Measurements from ENCODE around the gene MON1B.
"Not testable (repeated sequence)": the region's sequence is repeated elsewhere in the genome, so short reads cannot be mapped to it uniquely, and the experiment has no call there.

Gene MON1B

DNA sequence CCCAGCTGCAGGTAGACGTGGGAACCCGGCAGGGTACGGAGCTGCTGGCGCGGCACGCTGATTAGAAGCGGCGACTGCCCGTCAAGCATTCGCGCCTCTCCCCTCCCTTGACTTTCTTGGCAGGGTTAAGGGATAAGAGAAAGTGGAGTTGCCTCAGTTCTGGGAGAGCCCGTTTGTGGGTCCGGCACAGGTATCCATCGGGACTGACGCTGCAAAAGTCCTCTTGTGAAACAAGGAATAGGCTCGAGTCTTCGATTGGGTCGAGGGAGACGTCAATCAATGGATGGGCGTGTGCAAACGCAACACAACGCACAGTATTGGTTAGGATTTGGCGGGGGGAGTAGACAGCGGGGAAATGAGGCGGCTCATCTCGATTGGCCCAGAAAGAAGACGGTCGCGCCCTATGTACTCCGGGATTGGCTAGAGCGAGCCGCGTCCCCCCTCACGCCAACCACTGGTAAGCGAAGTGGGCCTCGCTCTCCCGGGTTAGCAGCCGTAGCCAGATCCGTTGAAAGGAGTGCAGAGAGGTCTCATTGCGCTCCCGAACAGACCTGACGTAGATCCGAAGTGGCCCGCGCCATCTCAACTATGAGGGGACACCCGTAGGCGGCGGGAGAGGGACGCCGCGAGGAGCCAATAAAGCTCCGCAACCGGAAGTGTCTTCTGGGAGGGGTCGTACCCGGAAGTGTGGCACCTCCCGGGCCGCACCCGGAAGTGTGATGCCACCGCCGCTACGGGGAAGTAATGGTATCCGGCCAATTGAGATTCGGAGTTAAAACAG is at the start of gene MON1B:
Gene MON1B, plus strand, starts transcription at position 713 of the 781 bp plus-strand sequence. CDS start 296 bp downstream, outside the sequence.
- peak; percentile 89 to 92 for DNase-seq (ENCODE audit: low read depth in 2 of 2)

DNA sequence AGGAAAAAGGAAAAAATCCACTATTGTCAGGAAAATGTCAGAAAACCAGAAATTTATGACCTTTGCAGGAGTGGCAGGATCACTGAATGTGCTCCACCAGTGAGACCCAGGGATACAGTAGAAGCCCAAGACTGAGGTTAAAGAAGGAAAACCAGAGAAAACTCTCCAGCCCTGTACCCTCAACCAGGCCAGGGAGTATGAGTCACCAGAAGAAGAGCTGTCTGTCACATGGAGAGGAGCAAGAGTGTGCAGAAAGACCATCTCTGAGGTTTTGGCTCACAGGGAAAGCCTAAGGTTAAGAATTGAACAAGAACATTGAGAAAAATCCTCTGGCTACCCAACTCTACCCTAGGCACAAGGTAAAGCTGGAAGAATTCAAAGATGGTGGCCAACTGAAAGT is 47.6 kb upstream of the MON1B start:
- DNase-seq (ENCODE audit: low read depth in 2 of 2), result no peak

DNA sequence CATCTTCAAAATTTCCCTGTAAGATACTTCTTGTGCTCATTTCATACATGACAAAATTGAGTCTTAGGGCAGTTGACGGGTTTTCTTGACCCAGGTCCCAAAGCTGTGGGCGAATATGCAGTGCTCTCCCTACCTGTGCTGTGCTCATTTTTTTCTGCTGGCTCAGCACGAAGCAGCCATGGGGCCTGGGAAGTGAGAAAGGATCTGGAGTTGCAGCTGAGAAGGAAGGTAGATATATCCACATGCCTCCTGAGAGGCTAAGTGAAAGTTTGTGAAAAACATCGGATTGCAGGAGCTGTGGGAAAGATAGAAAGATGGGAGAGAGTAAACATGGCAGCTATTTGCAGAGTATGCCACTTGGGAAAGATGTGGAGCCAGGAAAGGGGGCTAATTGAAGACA is 42.9 kb upstream of the MON1B start:
- no peak for DNase-seq (ENCODE audit: low read depth in 2 of 2)

DNA sequence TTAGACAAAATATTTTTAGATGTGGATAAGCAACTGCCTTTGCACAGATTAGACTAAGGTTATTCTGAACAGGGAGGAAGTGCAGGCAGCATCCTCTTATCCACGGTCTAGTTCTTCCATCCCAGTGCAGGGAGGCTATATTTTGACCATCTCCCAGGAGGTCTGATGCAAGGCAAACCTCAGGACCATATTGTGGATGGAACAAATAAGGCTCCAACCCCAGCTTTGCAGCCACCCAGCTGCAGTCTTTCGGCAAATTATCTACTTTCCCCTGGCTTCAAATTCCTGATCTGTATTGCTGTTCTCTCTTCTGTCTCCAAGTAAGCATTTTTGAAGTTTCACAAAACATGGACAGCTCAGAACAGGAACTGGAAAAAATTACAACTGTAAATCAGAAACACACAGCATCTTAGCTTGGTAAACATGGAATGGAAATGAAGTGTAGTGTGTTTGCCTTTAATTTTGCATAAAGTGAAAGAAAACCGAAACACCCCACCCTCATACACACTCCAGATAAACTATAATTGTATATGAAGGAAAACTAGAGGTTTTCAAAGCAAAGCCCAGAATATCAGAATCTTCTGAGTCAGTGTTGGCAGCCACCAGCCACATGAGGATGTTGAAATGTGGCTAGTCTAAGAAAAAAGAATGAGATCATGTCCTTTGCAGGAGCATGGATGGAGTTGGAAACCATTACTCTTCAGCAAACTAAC is 33.5 kb upstream of the MON1B start:
- no peak for DNase-seq (ENCODE audit: low read depth in 2 of 2)

DNA sequence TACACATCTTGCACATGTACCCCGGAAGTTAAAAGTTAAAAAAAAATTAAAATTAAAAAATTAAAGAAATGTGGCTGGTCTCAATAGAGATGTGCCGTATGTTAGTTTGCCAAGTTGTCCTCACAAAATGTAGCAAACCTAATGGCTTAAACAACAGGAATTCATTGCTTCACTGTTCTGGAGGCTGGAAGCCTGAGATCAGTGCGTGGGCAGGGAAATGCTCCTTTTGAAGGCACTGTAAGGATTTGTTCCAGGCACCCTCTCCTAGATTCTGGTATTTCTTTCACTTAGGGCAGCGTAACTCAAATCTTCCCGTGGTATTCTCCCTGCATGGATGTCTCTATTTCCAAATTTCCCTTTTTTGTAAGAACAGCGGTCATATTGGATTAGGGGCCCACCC is 32.7 kb upstream of the MON1B start:
- DNase-seq (ENCODE audit: low read depth in 2 of 2), result no peak

DNA sequence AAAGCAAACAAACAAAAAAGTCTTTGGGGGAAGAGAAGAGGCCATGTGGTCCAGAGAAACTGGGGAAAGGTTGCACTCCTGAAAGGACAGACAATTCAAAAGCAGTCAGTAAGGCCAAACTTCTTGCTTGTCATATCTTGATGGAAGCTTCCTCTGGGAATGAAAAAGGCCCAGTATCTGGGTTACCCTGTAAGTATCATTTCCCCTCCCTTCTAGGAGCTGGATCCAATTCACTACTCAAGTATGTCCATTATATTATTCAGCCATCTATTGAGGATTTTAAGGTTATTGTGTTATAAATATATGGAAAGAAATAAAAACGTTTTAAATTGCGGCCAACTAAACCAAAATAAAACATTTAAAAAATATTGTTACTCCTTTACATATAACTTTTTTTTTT is 26.0 kb upstream of the MON1B start:
- no peak for DNase-seq (ENCODE audit: low read depth in 2 of 2)

DNA sequence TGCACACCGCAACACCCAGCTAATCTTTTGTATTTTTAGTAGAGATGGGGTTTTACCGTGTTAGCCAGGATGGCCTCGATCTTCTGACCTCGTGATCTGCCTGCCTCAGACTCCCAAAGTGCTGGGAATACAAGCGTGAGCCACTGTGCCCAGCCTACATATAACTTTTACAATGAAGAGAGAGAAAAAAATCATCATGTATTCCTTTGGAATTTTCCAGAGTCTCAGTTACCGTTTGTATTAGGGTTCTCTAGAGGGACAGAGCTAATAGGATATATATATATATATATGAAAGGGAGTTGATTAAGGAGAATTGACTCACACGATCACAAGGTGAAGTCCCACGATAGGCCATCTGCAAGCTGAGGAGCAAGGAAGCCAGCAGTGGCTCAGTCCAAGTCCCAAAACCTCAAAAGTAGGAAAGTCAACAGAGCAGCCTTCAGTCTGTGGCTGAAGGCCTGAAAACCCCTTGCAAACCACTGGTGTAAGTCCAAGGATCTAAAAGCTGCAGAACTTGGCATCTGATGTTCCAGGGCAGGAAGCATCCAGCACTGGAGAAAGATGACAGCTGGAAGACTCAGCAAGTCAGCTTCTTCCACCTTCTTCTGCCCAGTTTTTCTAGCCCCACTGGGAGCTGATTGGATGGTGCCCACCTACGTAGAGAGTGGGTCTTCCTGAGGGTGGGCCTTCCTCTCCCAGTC is 25.3 kb upstream of the MON1B start:
- not testable (repeated sequence) for DNase-seq (ENCODE audit: low read depth in 2 of 2)

DNA sequence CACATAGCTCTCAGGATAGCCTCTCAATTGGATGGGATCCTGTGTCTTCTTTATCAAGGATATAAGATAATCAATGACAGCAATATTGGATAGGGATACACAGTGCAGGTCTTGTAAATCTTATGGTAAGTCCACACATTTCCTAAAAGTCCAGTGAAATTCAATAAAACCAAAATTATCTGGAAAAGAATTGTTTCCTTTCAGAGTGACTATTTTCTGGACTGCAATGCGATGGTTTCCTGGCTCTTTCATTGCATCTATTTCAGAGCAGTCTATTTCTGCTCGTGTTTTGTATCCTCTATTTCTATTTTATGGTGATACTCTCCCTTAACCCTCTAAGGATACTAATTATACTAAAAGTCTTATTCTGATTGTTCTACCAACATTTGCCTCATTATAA is 24.3 kb upstream of the MON1B start:
- DNase-seq (ENCODE audit: low read depth in 2 of 2), result no peak

DNA sequence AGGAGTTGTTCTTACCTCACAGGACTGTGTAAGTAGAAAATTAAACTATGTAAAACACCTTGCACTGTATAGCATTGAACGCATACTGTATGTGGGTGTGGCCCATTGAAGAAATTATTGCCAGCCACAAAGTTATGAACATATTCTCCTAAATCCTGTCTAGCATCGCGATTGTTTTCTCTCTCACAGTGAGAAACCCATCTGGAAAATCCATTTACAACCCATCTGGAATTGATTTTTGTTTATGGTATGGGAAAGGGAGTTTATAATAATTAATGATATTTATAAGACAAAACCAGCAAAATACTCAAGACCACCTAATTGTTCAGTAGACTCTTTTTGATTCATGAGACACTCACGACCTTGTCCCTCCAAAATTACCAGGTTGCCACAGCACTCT is 22.1 kb upstream of the MON1B start:
- no peak for DNase-seq (ENCODE audit: low read depth in 2 of 2)

DNA sequence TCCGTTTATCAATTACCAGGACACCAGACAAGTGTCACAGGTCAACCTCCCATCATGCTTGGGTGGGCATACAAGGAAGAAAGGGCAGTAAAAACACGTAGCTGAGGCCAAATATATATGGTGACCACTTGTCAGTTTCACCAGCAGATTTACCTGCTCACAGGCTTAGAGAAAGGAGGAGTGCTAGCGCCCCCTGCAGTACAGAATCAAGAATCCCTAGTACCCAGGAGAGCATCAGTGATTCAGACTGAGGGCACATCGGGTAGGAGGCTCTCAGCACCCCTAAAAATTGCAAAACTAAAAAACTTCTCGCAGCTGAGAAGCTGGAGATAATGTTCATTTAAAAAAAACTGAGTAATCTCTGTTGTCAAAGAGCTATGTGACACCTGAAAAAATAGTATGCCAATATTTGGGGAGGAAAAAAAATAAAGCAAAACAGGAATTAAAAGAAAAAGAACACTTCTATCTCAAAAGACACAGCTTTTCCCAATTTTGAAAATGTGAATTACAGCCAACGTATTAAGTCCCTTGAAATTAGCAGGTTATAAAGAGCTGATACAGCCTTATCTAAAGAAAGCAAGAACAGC is 21.2 kb upstream of the MON1B start:
- DNase-seq (ENCODE audit: low read depth in 2 of 2), result peak in 1 of 2 donors; percentile 39

DNA sequence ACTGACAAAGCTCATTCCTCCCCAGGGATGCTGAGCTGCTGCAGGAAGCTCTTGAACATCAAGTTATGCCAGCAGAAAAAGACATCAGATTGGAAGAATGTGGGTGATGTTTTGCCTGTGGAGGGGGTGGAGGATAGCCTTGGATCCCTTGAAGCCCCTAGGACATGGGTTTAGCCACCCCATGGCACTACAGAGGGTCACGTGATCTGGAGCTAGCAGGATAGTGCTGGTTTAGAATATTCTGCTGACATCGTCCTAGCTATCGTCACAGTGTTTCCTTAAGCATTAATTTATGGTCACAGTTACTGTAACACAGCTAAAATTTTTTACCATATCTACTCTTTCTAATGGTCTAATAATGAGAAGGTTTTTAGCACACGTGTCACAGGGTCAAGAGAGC is 20.2 kb upstream of the MON1B start:
- DNase-seq (ENCODE audit: low read depth in 2 of 2), result no peak

DNA sequence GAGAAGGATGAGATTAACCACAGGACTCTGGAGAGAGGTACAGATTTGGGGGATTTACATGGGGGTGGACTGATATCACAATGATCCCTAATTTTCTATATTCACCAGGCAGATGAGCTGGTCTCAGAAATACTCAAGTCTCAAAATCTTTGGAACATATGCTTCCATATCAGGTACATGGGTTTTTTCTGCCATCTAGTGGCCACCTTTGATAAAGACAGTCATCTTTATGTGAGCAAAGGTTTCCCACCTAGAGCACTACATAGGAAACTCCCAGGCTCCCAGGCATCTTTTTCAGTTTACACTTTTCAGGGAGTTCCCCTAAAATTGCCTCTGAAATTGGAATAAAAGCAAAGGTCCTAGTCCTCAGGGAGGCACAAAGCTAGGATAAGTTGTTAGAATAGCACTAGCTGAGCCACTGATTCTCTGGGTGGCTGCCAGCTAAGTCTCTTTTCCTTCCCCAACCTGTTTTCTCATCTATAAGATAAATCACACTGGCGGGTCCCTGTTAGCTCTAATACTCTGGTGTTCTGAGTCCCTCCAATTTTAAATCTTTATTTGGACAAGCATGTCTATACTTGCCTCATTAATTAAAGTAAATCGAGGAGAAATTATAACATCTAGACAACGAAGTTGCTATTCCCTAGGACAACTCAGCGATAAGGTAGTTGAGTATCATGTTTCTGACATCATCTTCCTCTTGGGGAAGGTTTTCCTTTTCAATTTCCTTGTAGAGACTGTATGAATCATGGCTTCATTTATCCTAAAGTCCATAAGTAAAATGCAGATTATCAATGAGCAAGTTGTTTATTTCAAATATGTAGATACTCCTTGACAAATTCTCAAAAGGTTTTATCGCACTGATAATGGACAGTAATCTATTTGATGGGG is 19.0 kb upstream of the MON1B start:
- peak in 1 of 2 donors; percentile 17 for DNase-seq (ENCODE audit: low read depth in 2 of 2)

DNA sequence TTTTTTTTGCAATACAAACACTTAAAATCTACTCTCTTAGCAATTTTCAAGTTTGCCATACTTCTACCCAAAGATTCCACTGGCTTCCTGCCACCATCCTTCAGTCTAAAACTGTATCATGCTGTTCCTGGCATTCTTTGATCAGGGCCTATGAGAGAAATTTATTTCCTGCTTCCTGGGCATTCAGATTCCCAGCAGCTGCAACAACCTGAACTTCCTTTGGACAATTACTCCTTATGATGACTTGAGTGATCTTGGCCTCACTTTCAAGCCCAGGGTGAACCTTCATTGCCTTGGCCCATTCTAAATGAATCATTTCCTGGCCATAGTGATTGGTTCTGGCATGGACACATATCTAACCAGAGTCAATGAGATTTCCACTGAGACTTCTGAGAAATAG is 18.0 kb upstream of the MON1B start:
- no peak for DNase-seq (ENCODE audit: low read depth in 2 of 2)

DNA sequence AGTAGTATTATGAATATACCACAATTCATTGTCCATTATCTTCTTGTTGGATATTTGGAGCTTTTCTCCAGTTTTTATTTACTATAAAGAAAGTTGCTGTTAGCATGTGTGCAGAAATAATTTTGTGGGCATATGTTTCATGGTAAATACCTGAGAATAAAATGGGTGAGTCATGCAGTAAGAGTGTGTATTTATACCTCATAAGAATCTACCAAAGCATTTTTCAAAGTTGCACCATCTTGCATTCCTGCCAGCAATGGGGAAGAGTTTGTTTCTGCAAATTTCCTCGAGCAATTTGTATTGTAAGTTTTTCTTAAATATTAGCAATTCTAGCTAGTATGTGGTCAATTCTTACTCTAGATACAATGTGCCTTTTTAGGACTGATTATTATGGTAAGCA is 7.9 kb upstream of the MON1B start:
- no peak for DNase-seq (ENCODE audit: low read depth in 2 of 2)

DNA sequence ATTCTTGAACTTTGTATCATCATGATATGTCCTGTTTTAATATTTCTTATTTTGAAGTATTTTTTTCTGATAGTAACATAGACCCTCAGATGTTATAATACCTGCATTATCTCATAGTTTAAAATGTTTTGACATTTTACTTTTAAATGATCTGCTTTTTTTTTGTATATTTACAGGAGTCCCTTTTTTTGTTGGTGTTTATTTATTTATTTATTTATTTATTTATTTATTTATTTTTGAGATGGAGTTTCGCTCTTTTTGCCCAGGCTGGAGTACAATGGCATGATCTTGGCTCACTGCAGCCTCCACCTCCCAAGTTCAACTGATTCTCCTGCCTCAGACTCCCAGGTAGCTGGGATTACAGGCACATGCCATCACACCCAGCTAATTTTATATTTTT is 4.7 kb upstream of the MON1B start:
- not testable (repeated sequence) for DNase-seq (ENCODE audit: low read depth in 2 of 2)

DNA sequence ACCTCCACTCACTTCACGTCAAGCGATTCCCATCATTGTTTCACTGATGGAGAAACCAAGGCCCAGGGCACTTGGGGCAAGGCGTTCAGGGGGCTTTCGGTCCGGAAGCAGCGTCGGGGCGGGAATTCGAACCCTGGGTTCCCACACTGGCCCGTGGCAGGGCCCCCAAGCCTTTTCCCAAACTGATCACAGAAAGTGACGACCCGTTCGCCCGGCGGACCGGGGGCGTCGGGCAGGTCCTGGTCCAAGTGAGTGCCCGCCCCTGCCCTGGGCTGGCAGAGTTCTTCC is 856 bp upstream of the MON1B start:
- DNase-seq (ENCODE audit: low read depth in 2 of 2), result no peak

DNA sequence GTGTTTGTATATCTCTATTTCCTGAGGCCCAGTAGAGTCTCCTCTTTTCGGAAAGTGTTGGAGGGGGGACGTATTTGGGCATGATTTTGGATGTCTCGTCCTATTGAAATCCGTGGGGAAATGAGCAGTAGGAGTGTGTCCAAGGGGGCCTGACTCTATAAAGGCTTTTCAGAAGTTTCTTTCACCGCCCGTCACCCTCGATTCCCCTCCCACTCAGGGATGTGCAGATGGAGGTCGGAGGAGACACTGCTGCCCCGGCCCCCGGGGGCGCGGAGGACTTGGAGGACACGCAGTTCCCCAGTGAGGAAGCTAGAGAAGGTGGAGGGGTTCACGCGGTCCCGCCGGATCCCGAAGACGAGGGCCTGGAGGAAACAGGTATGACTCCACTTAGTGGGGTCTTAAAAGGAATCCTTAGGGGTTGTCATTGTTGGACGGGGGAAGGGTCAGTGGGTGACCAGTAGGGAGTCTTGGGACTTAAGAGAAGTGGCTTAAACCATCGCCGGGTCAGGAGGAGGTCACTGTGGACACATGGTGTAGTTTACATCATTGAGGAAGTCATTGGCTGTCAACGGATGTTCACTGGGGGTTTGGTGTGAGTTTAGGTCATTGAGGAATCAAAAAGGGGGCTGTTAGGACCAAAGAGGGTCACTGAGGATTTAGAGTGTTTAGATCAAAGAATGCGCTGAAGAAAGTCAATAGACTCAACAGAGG is 424 bp downstream of the MON1B start:
- no peak for DNase-seq (ENCODE audit: low read depth in 2 of 2)

DNA sequence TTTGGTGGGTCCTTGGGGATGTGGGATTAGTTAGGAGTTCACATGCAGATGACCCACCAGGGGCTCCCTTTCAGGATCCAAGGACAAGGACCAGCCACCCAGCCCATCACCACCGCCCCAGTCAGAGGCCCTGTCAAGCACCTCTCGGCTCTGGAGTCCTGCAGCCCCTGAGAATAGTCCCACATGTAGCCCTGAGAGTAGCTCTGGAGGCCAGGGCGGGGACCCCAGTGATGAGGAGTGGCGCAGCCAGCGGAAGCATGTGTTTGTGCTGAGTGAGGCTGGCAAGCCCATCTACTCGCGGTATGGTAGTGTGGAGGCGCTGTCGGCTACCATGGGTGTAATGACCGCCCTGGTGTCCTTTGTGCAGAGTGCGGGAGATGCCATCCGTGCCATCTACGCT is 2.4 kb downstream of the MON1B start:
- DNase-seq (ENCODE audit: low read depth in 2 of 2), result no peak

DNA sequence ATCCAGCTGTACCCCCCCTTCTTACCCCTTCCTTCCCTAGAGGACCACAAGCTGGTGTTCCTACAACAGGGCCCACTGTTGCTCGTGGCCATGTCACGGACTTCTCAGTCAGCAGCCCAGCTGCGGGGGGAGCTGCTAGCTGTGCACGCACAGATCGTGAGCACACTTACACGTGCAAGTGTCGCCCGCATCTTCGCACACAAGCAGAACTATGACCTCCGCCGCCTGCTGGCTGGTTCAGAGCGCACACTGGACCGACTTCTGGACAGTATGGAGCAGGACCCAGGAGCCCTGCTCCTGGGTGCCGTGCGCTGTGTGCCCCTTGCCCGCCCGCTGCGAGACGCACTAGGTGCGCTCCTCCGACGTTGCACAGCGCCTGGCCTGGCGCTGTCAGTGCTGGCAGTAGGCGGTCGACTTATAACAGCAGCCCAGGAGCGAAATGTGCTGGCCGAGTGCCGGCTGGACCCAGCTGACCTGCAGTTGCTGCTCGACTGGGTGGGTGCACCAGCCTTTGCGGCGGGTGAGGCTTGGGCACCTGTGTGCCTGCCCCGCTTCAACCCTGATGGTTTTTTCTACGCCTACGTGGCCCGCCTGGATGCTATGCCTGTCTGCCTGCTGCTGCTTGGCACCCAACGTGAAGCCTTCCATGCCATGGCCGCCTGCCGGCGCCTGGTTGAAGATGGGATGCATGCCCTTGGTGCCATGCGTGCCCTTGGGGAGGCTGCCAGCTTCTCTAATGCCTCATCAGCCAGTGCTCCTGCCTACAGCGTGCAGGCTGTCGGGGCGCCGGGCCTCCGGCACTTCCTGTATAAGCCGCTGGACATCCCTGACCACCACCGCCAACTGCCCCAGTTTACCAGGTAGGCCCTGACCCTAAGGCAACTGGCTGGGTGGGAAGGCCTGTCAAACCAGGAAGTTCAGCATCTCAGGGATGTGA is 3.6 kb downstream of the MON1B start:
- no peak for DNase-seq (ENCODE audit: low read depth in 2 of 2)

DNA sequence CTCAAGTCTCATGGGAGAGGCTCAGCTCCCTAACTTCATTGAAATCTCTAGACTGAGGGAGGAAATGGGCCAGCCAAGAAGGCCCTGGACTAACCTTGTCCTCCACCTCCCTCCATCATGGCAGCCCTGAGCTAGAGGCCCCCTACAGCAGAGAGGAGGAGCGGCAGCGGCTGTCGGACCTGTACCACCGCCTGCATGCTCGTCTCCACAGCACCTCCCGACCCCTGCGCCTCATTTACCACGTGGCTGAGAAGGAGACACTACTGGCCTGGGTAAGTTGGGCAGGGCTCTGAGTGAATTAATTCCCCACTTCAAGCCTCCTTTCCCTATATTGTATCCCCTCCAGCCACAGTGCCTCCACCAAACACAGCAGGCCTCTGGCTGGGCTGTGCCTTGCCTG is 4.4 kb downstream of the MON1B start:
- DNase-seq (ENCODE audit: low read depth in 2 of 2), result no peak
